WTC11 (cell line): ENCODE results near the gene RSPH3.

Experiments
- CBFB ChIP-seq: sonication (generic); formaldehyde crosslinking; IDR thresholded peaks from 2 replicates; pipeline ENCODE4 v1.8.1; 2022; ENCODE audit warnings: mild to moderate bottlenecking, low read depth, missing genetic modification reagents
- CREB1 ChIP-seq: sonication (generic); formaldehyde crosslinking; IDR thresholded peaks from 2 replicates; pipeline ENCODE4 v1.8.0; 2023; ENCODE audit warnings: mild to moderate bottlenecking, missing genetic modification reagents
- CTCF ChIP-seq: fragments of 200-600 bp; IDR thresholded peaks from 2 replicates; pipeline ENCODE4 v1.8.0; 2022; ENCODE audit warnings: antibody characterized with exemption
- GABPB1 ChIP-seq: sonication (generic); formaldehyde crosslinking; IDR thresholded peaks from 2 replicates; pipeline ENCODE4 v1.8.1; 2023; ENCODE audit warnings: mild to moderate bottlenecking, missing genetic modification reagents
- JUN ChIP-seq: sonication (generic); formaldehyde crosslinking; IDR thresholded peaks from 2 replicates; pipeline ENCODE4 v1.8.0; 2023; ENCODE audit warnings: mild to moderate bottlenecking, missing genetic modification reagents
- MYBL2 ChIP-seq: sonication (generic); formaldehyde crosslinking; IDR thresholded peaks from 2 replicates; pipeline ENCODE4 v1.8.1; 2023; ENCODE audit warnings: mild to moderate bottlenecking, moderate library complexity, missing genetic modification reagents
- NFE2L1 ChIP-seq: sonication (generic); formaldehyde crosslinking; IDR thresholded peaks from 2 replicates; pipeline ENCODE4 v1.8.1; 2023; ENCODE audit warnings: missing genetic modification reagents
- NR2C2 ChIP-seq: sonication (generic); formaldehyde crosslinking; IDR thresholded peaks from 2 replicates; pipeline ENCODE4 v1.8.0; 2022; ENCODE audit warnings: mild to moderate bottlenecking, missing genetic modification reagents
- SMAD4 ChIP-seq: sonication (generic); formaldehyde crosslinking; IDR thresholded peaks from 2 replicates; pipeline ENCODE4 v1.8.0; 2022; ENCODE audit warnings: mild to moderate bottlenecking, missing genetic modification reagents
- TP53 ChIP-seq: sonication (generic); formaldehyde crosslinking; IDR thresholded peaks from 2 replicates; pipeline ENCODE4 v1.8.1; 2023; ENCODE audit warnings: mild to moderate bottlenecking, missing genetic modification reagents
- ZNF121 ChIP-seq: sonication (generic); formaldehyde crosslinking; IDR thresholded peaks from 2 replicates; pipeline ENCODE4 v1.8.0; 2023; ENCODE audit warnings: missing genetic modification reagents
- ZNF423 ChIP-seq: fragments of 250-450 bp; sonication (Bioruptor Pico); IDR thresholded peaks from 2 replicates; pipeline ENCODE4 v2.1.2; 2022; ENCODE audit warnings: mild to moderate bottlenecking, moderate library complexity
- ZNF512 ChIP-seq: sonication (generic); formaldehyde crosslinking; IDR thresholded peaks from 2 replicates; pipeline ENCODE4 v1.8.1; 2022; ENCODE audit warnings: missing genetic modification reagents, borderline replicate concordance

GRCh38 chr6:158923805-158924498, 76.0 kb downstream of the RSPH3 start:
- TF ChIP-seq CTCF (no peak), ZNF512 (no peak), NFE2L1 (no peak), ZNF121 (CRISPR knock-in tag) (no peak), CBFB (CRISPR knock-in tag) (no peak), TP53 (no peak), ZNF423 (CRISPR knock-in tag) (no peak), SMAD4 (CRISPR knock-in tag) (no peak), CREB1 (CRISPR knock-in tag) (no peak), JUN (CRISPR knock-in tag) (no peak), GABPB1 (CRISPR knock-in tag) (no peak), MYBL2 (CRISPR knock-in tag) (no peak), NR2C2 (CRISPR knock-in tag) (no peak)
